Nephron progenitor cell (in vitro differentiated cells): Measurements from ENCODE around the gene NR2F2.
A peak's percentile ranks its signal among the peaks of the same experiment; 100 is the strongest.

ENCODE experiments used
- DNase-seq: peaks from one replicate; pipeline ENCODE4 v3.0.0; 2021
- H3K27ac Mint-ChIP-seq: 2 replicates; pipeline ENCODE4 v1.8.0; 2021; ENCODE audit warnings: mild to moderate bottlenecking, moderate library complexity, mixed read lengths
- H3K27me3 Mint-ChIP-seq: 2 replicates; pipeline ENCODE4 v1.8.0; 2021; ENCODE audit warnings: mild to moderate bottlenecking, low read depth, mixed read lengths; ENCODE audit not compliant: poor library complexity
- H3K36me3 Mint-ChIP-seq: 2 replicates; pipeline ENCODE4 v1.8.0; 2021; ENCODE audit warnings: low read depth, mixed read lengths
- H3K4me1 Mint-ChIP-seq: 2 replicates; pipeline ENCODE4 v1.8.0; 2021; ENCODE audit warnings: mixed read lengths
- H3K4me3 Mint-ChIP-seq: 2 replicates; pipeline ENCODE4 v1.8.0; 2021; ENCODE audit warnings: mild to moderate bottlenecking, moderate library complexity, mixed read lengths
- H3K9me3 Mint-ChIP-seq: 2 replicates; pipeline ENCODE4 v1.8.0; 2021; ENCODE audit warnings: mild to moderate bottlenecking, moderate library complexity, mixed read lengths
- CTCF ChIP-seq: fragments of 200-600 bp; sonication (generic); IDR thresholded peaks from 2 replicates; pipeline ENCODE4 v1.5.0; 2021; ENCODE audit warnings: antibody characterized with exemption

NR2F2 gene

GRCh38 chr15:96338074-96338765, 7.7 kb downstream of the NR2F2 start:
- peaks cover 84% of the 10 kb centered on the region for H3K36me3 Mint-ChIP-seq

GRCh38 chr15:96338766-96339618, 8.5 kb downstream of the NR2F2 start:
- Mint-ChIP-seq H3K36me3 (peaks cover 80% of the 10 kb centered on the region), H3K27ac (peak overlapping the region; percentile 99), H3K4me1 (peaks cover 81% of the 10 kb centered on the region), H3K4me3 (peak overlapping the region; percentile 97), H3K9me3 (no peaks in the 10 kb centered on the region), H3K27me3 (peaks cover 26% of the 10 kb centered on the region)
- no peak for TF ChIP-seq CTCF
- DNase-seq, result no peak

More at GRCh38 chr15:96338074-96338765, 7.7 kb downstream of the NR2F2 start:
- Mint-ChIP-seq H3K4me3 (peak overlapping the region; percentile 97), H3K27me3 (peaks cover 29% of the 10 kb centered on the region), H3K4me1 (peaks cover 74% of the 10 kb centered on the region), H3K9me3 (no peaks in the 10 kb centered on the region), H3K27ac (peak overlapping the region; percentile 99)
- no peak for DNase-seq
- TF ChIP-seq CTCF, result no peak

- Mint-ChIP-seq H3K36me3 (peaks cover 72% of the 10 kb centered on the region), H3K27ac (peak overlapping the region; percentile 99), H3K9me3 (no peaks in the 10 kb centered on the region), H3K27me3 (peaks cover 19% of the 10 kb centered on the region), H3K4me3 (peak overlapping the region; percentile 97), H3K4me1 (peaks cover 89% of the 10 kb centered on the region)
- no peak for DNase-seq
- TF ChIP-seq CTCF, result no peak
Measured at GRCh38 chr15:96339619-96340347, 9.3 kb downstream of the NR2F2 start.

GRCh38 chr15:96340348-96340597, 9.8 kb downstream of the NR2F2 start:
- DNase-seq, result no peak
- H3K36me3 Mint-ChIP-seq, result peaks cover 68% of the 10 kb centered on the region
- peak overlapping the region; percentile 97 for H3K4me3 Mint-ChIP-seq
- TF ChIP-seq CTCF, result no peak
- H3K4me1 Mint-ChIP-seq, result peaks cover 89% of the 10 kb centered on the region
- H3K9me3 Mint-ChIP-seq, result no peaks in the 10 kb centered on the region
- peaks cover 14% of the 10 kb centered on the region for H3K27me3 Mint-ChIP-seq
- H3K27ac Mint-ChIP-seq, result peak overlapping the region; percentile 99

- Mint-ChIP-seq H3K27me3 (peaks cover 13% of the 10 kb centered on the region), H3K4me3 (peak overlapping the region; percentile 97), H3K9me3 (no peaks in the 10 kb centered on the region), H3K27ac (peak overlapping the region; percentile 99), H3K4me1 (peaks cover 92% of the 10 kb centered on the region), H3K36me3 (peaks cover 66% of the 10 kb centered on the region)
- DNase-seq, result peak; percentile 62
- TF ChIP-seq CTCF, result no peak
Measured at GRCh38 chr15:96340598-96341512, 10.4 kb downstream of the NR2F2 start.
